HPDE6-E6E7 (cell line): ENCODE data around the gene NHP2.
"Not testable (repeated sequence)": the region's sequence is repeated elsewhere in the genome, so short reads cannot be mapped to it uniquely, and the experiment has no call there.

ENCODE experiments used
- DNase-seq: peaks from one replicate; pipeline ENCODE4 v3.0.0; 2011; ENCODE audit warnings: missing footprints; ENCODE audit errors: extremely low spot score

The NHP2 gene

DNA sequence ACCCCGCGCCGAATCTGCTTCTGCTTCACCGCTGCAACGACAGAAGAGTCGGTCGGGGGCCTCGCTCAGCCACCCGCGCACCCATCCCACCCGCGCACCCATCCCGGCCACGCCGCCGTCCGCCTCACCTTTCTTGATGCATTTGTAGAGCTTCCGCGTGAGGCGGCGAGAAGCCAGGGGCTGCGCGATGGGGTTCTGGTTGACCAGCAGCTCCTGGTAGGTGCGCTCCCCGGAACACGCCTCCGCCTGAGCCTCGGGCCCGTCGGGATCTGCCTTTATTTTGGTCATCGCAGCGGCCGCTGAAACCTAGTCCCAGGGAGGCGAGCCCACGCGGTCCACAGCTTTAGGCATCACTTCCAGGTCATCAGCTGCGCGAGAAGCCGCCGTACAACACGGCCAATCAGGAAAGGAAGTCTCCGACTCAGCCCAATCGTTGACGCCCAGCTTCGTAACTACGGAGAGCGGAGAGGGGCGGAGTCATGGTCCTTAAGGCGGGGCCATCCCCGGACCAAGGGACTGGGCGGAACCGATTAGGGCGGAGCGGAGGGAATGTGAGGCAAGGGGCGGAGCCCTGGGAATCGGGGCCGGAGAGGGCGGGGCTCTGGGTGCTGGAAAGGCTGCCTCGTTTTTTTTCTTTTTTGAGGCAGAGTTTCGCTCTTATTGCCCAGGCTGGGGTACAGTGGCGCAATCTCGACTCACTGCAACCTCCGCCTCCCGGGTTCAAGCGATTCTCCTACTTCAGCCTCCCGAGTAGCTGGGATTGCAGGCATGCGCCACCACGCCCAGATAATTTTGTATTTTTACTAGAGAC, at the start of gene NHP2:
TSS of gene NHP2 (minus strand) at position 356 of the 811 bp plus-strand sequence. CDS start at position 288, 68 bp downstream.
- peak; percentile 91 for DNase-seq

- no peak for DNase-seq
Measured at GRCh38 chr5:178202541-178202940, 48.9 kb upstream of the NHP2 start.

- DNase-seq = no peak
Measured at GRCh38 chr5:178201927-178202235, 48.2 kb upstream of the NHP2 start.

DNA sequence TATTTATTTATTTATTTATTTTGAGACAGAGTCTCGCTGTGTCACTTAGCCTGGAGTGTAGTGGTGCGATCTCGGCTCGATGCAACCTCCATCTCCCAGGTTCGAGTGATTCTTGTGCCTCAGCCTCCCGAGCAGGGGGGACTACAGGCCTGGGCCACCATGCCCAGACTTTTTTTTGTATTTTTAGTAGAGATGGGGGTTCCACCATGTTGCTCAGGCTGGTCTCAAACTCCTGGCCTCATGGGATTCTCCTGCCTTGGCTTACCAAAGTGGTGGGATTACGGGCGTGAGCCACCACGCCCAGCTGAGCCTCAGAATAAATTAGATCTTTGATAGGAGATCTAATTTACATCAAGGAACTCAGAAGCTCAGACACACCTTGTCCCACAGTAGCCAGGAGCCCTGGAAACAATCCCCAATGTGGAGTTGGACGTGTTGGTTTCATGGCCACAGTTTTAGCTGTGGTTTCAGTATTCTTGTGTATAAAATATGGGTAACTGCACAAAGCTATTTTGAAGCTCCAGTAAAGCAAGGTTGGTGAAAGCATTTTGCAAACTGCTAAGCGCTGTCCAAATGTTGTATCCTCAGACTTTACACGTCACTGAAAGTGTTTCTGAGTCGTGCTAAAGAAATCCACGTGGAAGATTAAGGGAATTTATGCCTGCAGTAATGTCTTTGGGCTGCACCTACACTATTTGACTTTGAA, 47.7 kb upstream of the NHP2 start:
- no peak for DNase-seq

DNA sequence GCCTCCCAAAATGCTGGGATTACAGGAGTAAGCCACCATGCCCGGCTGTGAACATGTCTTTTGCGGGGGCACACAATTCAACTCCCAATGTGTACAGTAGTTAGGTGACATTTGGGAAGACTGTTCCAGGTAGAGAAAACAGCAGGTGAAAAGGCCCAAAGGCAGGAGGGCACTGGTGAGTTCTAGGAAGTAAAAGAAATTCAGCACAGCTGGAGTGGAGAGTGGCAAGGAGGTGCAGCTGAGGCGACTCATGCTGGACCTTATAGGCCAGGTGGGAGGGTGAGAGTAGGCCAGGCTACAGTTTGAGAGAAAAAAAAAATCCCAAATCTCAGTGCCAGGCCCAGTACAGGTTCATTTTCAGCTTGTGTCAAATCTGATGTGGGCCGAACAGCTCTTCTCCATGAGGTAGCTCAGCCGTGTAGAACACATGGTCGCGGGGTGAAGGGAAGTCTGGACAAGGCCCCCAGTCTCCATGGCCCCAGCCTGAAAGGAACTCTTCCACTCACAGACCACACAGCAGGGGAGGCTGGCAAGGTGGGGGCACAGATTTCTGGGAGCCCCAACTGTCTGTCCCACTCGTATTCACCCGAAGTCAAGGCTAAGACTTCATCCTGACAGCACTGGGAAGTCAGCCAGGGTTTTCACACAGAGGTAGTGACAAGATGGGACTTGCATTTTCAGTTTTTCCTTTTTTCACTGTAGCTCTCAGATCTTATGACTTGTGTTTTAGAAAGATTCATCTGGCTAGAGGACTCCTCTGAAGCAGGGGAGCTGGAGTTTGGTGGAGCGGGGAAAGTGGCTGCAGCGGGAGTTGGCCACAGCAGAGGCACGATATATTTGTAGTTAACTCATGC, 46.1 kb upstream of the NHP2 start:
- peak; percentile 71 for DNase-seq

GRCh38 chr5:178198706-178199105, 45.0 kb upstream of the NHP2 start:
- DNase-seq = no peak

- not testable (repeated sequence) for DNase-seq
Measured at GRCh38 chr5:178198151-178198550, 44.5 kb upstream of the NHP2 start.

DNA sequence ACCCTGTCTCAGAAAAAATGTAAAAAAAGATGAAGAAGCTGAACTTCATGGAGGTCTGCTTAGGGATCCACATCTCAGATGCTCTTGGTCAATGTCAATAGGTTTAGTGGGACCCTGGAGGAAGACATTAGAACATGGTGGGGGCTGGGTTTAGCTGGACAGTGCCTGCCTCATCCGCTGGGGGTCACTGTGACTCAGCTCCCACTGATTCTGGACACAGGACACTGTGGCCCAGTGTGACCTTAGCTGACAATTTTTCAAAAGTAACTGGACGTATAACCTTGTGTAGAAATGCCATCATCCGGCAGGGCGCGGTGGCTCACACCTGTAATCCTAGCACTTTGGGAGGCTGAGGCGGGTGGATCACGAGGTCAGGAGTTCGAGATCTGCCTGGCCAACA, 43.3 kb upstream of the NHP2 start:
- no peak for DNase-seq

- DNase-seq = no peak
Measured at GRCh38 chr5:178196281-178196812, 42.7 kb upstream of the NHP2 start.

- DNase-seq = no peak
Measured at GRCh38 chr5:178194026-178194425, 40.3 kb upstream of the NHP2 start.

- no peak for DNase-seq
Measured at GRCh38 chr5:178193251-178193809, 39.6 kb upstream of the NHP2 start.

- DNase-seq = no peak
Measured at GRCh38 chr5:178192787-178193186, 39.1 kb upstream of the NHP2 start.

DNA sequence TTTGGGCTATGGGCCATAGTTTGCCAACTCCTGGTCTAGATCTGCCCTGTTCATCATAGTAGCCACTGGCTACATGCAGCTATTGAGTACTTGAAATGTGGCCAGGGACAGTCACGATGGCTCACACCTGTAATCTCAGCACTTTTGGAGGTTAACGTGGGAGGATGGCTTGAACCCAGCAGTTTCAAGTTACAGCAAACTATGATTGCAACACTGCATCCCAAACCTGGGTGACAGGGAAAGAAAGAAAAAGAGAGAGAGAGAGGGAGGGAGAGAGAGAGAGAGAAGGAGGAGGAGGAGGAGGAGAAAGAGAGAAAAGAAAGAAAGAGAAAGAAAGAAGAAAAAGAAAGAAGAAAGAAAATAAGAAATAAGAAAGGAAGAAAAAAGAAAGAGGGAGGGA, 38.6 kb upstream of the NHP2 start:
- no peak for DNase-seq

- no peak for DNase-seq
Measured at GRCh38 chr5:178191661-178192060, 38.0 kb upstream of the NHP2 start.

GRCh38 chr5:178189433-178189832, 35.7 kb upstream of the NHP2 start:
- no peak for DNase-seq

- DNase-seq = no peak
Measured at GRCh38 chr5:178187014-178187413, 33.3 kb upstream of the NHP2 start, which contains the start of gene GMCL2. TSS of gene GMCL2 (minus strand) at chr5:178187371. CDS start at chr5:178187299, 72 bp downstream.

- DNase-seq = no peak
Measured at GRCh38 chr5:178186427-178186826, 32.7 kb upstream of the NHP2 start.

DNA sequence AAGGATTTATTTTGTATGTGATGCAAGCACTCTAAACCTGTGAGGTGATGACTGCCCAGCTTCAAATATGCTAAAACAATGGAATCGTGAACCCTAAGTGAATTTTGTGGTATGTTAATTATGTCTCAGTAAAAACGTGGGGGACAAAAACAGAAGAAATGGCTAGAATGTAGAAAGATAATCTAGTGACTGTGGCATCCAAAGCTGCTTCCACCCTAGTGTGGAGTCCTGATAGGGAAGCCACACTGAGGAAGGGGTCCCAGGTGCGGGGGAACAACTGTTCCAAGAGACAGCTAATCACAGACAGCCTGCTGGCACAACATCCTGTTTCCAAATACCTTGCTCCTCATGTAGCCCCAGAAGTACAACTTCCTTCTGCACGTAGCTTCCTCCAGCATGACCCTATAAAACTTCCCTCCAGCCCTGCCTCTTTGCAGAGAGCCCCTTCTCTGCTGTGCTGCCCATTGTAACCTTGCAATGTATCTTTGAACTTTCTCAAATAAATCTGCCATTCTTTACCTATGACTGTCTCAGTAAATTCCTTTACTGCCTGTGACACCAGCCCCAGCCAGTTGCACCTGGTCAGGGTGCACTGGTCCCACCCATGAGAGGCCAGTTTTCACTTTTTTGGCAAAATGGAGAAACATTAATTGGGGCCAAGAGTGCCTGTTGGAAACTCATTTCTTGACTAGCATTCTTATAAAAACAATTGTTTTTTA, 28.6 kb upstream of the NHP2 start:
- DNase-seq = no peak

- DNase-seq = no peak
Measured at GRCh38 chr5:178180141-178180863, 26.6 kb upstream of the NHP2 start.

DNA sequence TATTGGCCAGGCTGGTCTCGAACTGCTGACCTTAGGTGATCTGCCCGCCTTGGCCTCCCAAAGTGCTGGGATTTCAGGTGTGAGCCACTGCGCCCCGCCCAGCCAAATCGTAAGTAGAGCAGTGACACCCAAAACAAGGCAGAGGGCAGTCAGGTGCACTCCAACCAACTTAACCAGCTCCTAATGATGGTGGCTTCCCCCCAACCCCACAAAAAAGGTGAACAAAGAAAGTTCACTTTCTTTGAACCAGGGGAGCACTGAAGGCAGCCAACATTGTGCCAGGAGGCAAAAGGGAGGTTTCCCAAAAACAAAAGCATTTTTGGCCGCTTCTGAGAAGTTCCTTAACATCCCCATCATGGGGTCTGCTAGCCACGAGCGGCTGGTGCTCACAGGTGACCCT, 23.9 kb upstream of the NHP2 start:
- DNase-seq = no peak
